ENCODE data around the gene C1QL4. TPM values are rescaled to one million over a fixed set of nuclear protein-coding genes. Genes with fewer than 3 reads are reported as not detected.

The C1QL4 gene
- total and polyA plus RNA-seq, 2 donors = not detected

GRCh38 chr12:49362077-49362476 lies 25.1 kb upstream of the C1QL4 start:
- DNase-seq (ENCODE audit: extremely low spot score) = no peak
- no peaks in the 10 kb centered on the region for H3K36me3 ChIP-seq (ENCODE audit: insufficient read depth)
- no peaks in the 10 kb centered on the region for H3K4me1 ChIP-seq (ENCODE audit: insufficient read depth)
- 95% methylated on average over 1 of the region's 1 CpG for WGBS
- H3K4me3 ChIP-seq (ENCODE audit: low read depth, low read length) = no peak overlapping the region
- no peak overlapping the region for H3K27ac ChIP-seq (ENCODE audit: low read depth)

- no peak overlapping the region for H3K27ac ChIP-seq (ENCODE audit: low read depth)
- 73% methylated on average over 7 of the region's 7 CpGs for WGBS
- no peaks in the 10 kb centered on the region for H3K4me1 ChIP-seq (ENCODE audit: insufficient read depth)
- no peak for DNase-seq (ENCODE audit: extremely low spot score)
- H3K36me3 ChIP-seq (ENCODE audit: insufficient read depth) = no peaks in the 10 kb centered on the region
- no peak overlapping the region for H3K4me3 ChIP-seq (ENCODE audit: low read depth, low read length)
Measured at GRCh38 chr12:49359671-49360070, 22.7 kb upstream of the C1QL4 start.

- DNase-seq (ENCODE audit: extremely low spot score) = no peak
Measured at GRCh38 chr12:49358483-49359141, 21.6 kb upstream of the C1QL4 start.

GRCh38 chr12:49357103-49357678 lies 20.2 kb upstream of the C1QL4 start:
- no peak overlapping the region for H3K4me3 ChIP-seq (ENCODE audit: low read depth, low read length)
- no peaks in the 10 kb centered on the region for H3K4me1 ChIP-seq (ENCODE audit: insufficient read depth)
- DNase-seq (ENCODE audit: extremely low spot score) = no peak
- H3K27ac ChIP-seq (ENCODE audit: low read depth) = no peak overlapping the region
- 13% methylated on average over 3 of the region's 3 CpGs for WGBS
- no peaks in the 10 kb centered on the region for H3K36me3 ChIP-seq (ENCODE audit: insufficient read depth)

More at GRCh38 chr12:49358483-49359141, 21.6 kb upstream of the C1QL4 start:
- Histone ChIP-seq H3K36me3 (ENCODE audit: insufficient read depth) (no peaks in the 10 kb centered on the region), H3K27ac (ENCODE audit: low read depth) (no peak overlapping the region), H3K4me3 (ENCODE audit: low read depth, low read length) (no peak overlapping the region), H3K4me1 (ENCODE audit: insufficient read depth) (no peaks in the 10 kb centered on the region)
- 9% methylated on average over 7 of the region's 7 CpGs for WGBS

- H3K4me3 ChIP-seq (ENCODE audit: low read depth, low read length) = no peak overlapping the region
- DNase-seq (ENCODE audit: extremely low spot score) = no peak
- H3K4me1 ChIP-seq (ENCODE audit: insufficient read depth) = no peaks in the 10 kb centered on the region
- no peaks in the 10 kb centered on the region for H3K36me3 ChIP-seq (ENCODE audit: insufficient read depth)
- WGBS = 94% methylated on average over 10 of the region's 10 CpGs
- no peak overlapping the region for H3K27ac ChIP-seq (ENCODE audit: low read depth)
Measured at GRCh38 chr12:49355913-49356312, 18.9 kb upstream of the C1QL4 start.

GRCh38 chr12:49352351-49352750 lies 15.4 kb upstream of the C1QL4 start:
- H3K4me1 ChIP-seq (ENCODE audit: insufficient read depth) = no peaks in the 10 kb centered on the region
- DNase-seq (ENCODE audit: extremely low spot score) = no peak
- no peak overlapping the region for H3K27ac ChIP-seq (ENCODE audit: low read depth)
- 84% methylated on average over 2 of the region's 2 CpGs for WGBS
- no peak overlapping the region for H3K4me3 ChIP-seq (ENCODE audit: low read depth, low read length)
- no peaks in the 10 kb centered on the region for H3K36me3 ChIP-seq (ENCODE audit: insufficient read depth)

- 95% methylated on average over 11 of the region's 11 CpGs for WGBS
- H3K4me3 ChIP-seq (ENCODE audit: low read depth, low read length) = no peak overlapping the region
- H3K36me3 ChIP-seq (ENCODE audit: insufficient read depth) = no peaks in the 10 kb centered on the region
- DNase-seq (ENCODE audit: extremely low spot score) = no peak
- peaks cover 6% of the 10 kb centered on the region for H3K4me1 ChIP-seq (ENCODE audit: insufficient read depth)
- H3K27ac ChIP-seq (ENCODE audit: low read depth) = no peak overlapping the region
Measured at GRCh38 chr12:49349266-49349665, 12.3 kb upstream of the C1QL4 start.

GRCh38 chr12:49348781-49349180 lies 11.8 kb upstream of the C1QL4 start:
- Histone ChIP-seq H3K4me1 (ENCODE audit: insufficient read depth) (peaks cover 6% of the 10 kb centered on the region), H3K4me3 (ENCODE audit: low read depth, low read length) (no peak overlapping the region), H3K36me3 (ENCODE audit: insufficient read depth) (no peaks in the 10 kb centered on the region), H3K27ac (ENCODE audit: low read depth) (no peak overlapping the region)
- no peak for DNase-seq (ENCODE audit: extremely low spot score)
- 98% methylated on average over 5 of the region's 5 CpGs for WGBS

GRCh38 chr12:49347311-49348193 lies 10.6 kb upstream of the C1QL4 start:
- WGBS = 11% methylated on average over 37 of the region's 37 CpGs
- Histone ChIP-seq H3K4me3 (ENCODE audit: low read depth, low read length) (peak overlapping the region; percentile 23), H3K4me1 (ENCODE audit: insufficient read depth) (peaks cover 6% of the 10 kb centered on the region), H3K27ac (ENCODE audit: low read depth) (no peak overlapping the region), H3K36me3 (ENCODE audit: insufficient read depth) (no peaks in the 10 kb centered on the region)
- DNase-seq (ENCODE audit: extremely low spot score) = no peak

- no peak for DNase-seq (ENCODE audit: extremely low spot score)
- Histone ChIP-seq H3K4me1 (ENCODE audit: insufficient read depth) (peaks cover 6% of the 10 kb centered on the region), H3K27ac (ENCODE audit: low read depth) (no peak within 1 kb of the TSS), H3K36me3 (ENCODE audit: insufficient read depth) (no peaks in the 10 kb centered on the region), H3K4me3 (ENCODE audit: low read depth, low read length) (peak within 1 kb of the TSS; percentile 33)
- WGBS = 4% methylated on average over 47 of the region's 47 CpGs
Measured at GRCh38 chr12:49346659-49347310, 9.8 kb upstream of the C1QL4 start, which contains the start of gene DNAJC22. TSS of gene DNAJC22 (plus strand) at chr12:49346888. CDS start at chr12:49348873, 1,985 bp downstream.

GRCh38 chr12:49345825-49346658 lies 9.1 kb upstream of the C1QL4 start:
- DNase-seq (ENCODE audit: extremely low spot score) = no peak
- H3K4me1 ChIP-seq (ENCODE audit: insufficient read depth) = peaks cover 6% of the 10 kb centered on the region
- WGBS = 3% methylated on average over 61 of the region's 61 CpGs
- peak overlapping the region; percentile 33 for H3K4me3 ChIP-seq (ENCODE audit: low read depth, low read length)
- no peaks in the 10 kb centered on the region for H3K36me3 ChIP-seq (ENCODE audit: insufficient read depth)
- no peak overlapping the region for H3K27ac ChIP-seq (ENCODE audit: low read depth)

GRCh38 chr12:49345051-49345824 lies 8.2 kb upstream of the C1QL4 start:
- peak overlapping the region; percentile 33 for H3K4me3 ChIP-seq (ENCODE audit: low read depth, low read length)
- WGBS = 2% methylated on average over 70 of the region's 70 CpGs
- no peaks in the 10 kb centered on the region for H3K36me3 ChIP-seq (ENCODE audit: insufficient read depth)
- peaks cover 6% of the 10 kb centered on the region for H3K4me1 ChIP-seq (ENCODE audit: insufficient read depth)
- H3K27ac ChIP-seq (ENCODE audit: low read depth) = no peak overlapping the region
- DNase-seq (ENCODE audit: extremely low spot score) = no peak
